Retinal pigment epithelial cell (primary cell): ENCODE results near the gene NOXO1.

Source experiments
- DNase-seq: peaks from one replicate; pipeline ENCODE4 v3.0.0-alpha.2; 2010; ENCODE audit warnings: low read depth
- H3K4me3 ChIP-seq: 2 replicates; pipeline ENCODE4 v1.5.1; 2011; ENCODE audit warnings: mild to moderate bottlenecking, low read length, control low read depth, moderate library complexity
- CTCF ChIP-seq: conservative IDR thresholded peaks from 2 replicates; pipeline ENCODE4 v1.5.1; 2011; ENCODE audit warnings: low read depth, low read length, control low read depth, inconsistent platforms

Gene NOXO1

GRCh38 chr16:2001035-2001434 is 19.8 kb upstream of the NOXO1 start:
- no peak for TF ChIP-seq CTCF
- no peak for DNase-seq
- no peak overlapping the region for H3K4me3 ChIP-seq

- DNase-seq, result no peak
- TF ChIP-seq CTCF, result no peak
- no peak overlapping the region for H3K4me3 ChIP-seq
Measured at GRCh38 chr16:1999866-2000514, 18.7 kb upstream of the NOXO1 start.

GRCh38 chr16:1998852-1999801 is 17.9 kb upstream of the NOXO1 start:
- DNase-seq, result no peak
- no peak for TF ChIP-seq CTCF
- H3K4me3 ChIP-seq, result no peak overlapping the region

GRCh38 chr16:1998360-1998835 is 17.1 kb upstream of the NOXO1 start:
- no peak for TF ChIP-seq CTCF
- no peak overlapping the region for H3K4me3 ChIP-seq

GRCh38 chr16:1997494-1998359 is 16.5 kb upstream of the NOXO1 start:
- no peak overlapping the region for H3K4me3 ChIP-seq
- DNase-seq, result no peak
- TF ChIP-seq CTCF, result no peak

More at GRCh38 chr16:1998360-1998835, 17.1 kb upstream of the NOXO1 start:
- no peak for DNase-seq

GRCh38 chr16:1993731-1994131 is 12.5 kb upstream of the NOXO1 start:
- DNase-seq, result no peak
- H3K4me3 ChIP-seq, result no peak overlapping the region
- TF ChIP-seq CTCF, result no peak
